Cardiac muscle cell (in vitro differentiated cells and primary cell): ENCODE measurements around the gene ADGRL2. TPM values are rescaled to one million over a fixed set of nuclear protein-coding genes. Genes with fewer than 3 reads are reported as not detected.
A peak's percentile ranks its signal among the peaks of the same experiment; 100 is the strongest.
"Not testable (repeated sequence)": the region's sequence is repeated elsewhere in the genome, so short reads cannot be mapped to it uniquely, and the experiment has no call there.

ENCODE experiments used
- DNase-seq, 2 donors: peaks; one replicate each; pipeline versions ENCODE4 v3.0.0 to v3.0.0-alpha.2; 2010 to 2017; ENCODE audit warnings: low read depth in 1 of 2, low spot score in 1 of 2
- H3K27ac ChIP-seq: fragments of 200-600 bp; sonication (generic); 2 replicates; pipeline ENCODE4 v1.5.1; 2016
- H3K27me3 ChIP-seq: fragments of 200-600 bp; sonication (generic); 2 replicates; pipeline ENCODE4 v1.6.0; 2016; ENCODE audit warnings: control low read depth
- H3K36me3 ChIP-seq: fragments of 200-600 bp; sonication (generic); 2 replicates; pipeline ENCODE4 v1.5.1; 2016; ENCODE audit warnings: control low read depth
- H3K4me1 ChIP-seq: fragments of 200-600 bp; sonication (generic); 2 replicates; pipeline ENCODE4 v1.8.1; 2017; ENCODE audit warnings: low read depth, mild to moderate bottlenecking, mixed run types
- H3K4me3 ChIP-seq: fragments of 200-600 bp; sonication (generic); 2 replicates; pipeline ENCODE4 v1.5.1; 2016; ENCODE audit warnings: mild to moderate bottlenecking
- H3K9me3 ChIP-seq: fragments of 200-600 bp; sonication (generic); 2 replicates; pipeline ENCODE4 v1.5.1; 2017; ENCODE audit warnings: low read depth, mild to moderate bottlenecking, control low read depth
- CTCF ChIP-seq: IDR thresholded peaks from 2 replicates; pipeline ENCODE4 v1.5.1; 2012; ENCODE audit warnings: low read depth, mild to moderate bottlenecking, low read length
- polyA plus RNA-seq: library from polyadenylated mRNA; unstranded; fragments of >200 nt; fragmentation: Nextera tagmentation; extraction: Ambion mirVana; gene quantifications from 2 replicates; pipeline ENCODE4 v1.2.1, GENCODE V29; 2016
- total RNA-seq: library from RNA; depleted of rRNA; stranded (reverse); fragments of >200 nt; gene quantifications from 2 replicates; pipeline ENCODE4 v1.2.3, GENCODE V29; 2016

The ADGRL2 gene
- total and polyA plus RNA-seq, 2 experiments from 2014 or later = 34.1 to 70.3 TPM

DNA sequence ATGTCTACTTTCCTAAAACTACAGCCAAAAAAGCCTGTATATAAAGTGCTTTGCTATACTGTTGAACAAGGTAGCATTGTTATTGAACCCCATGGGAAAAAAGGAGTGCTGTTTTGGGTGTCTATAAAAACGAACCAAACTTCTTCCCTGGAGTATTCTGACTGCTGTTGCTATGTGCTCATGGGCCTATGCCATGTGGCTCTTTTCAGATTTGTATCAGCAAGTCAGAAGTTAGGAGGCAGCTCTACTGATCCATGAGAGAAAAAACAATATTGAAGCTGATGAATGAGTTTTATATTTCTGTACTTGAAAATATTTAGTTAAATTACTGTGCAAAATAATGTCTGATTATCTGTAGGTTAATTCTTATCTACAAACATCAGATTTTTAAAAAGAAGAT is 66.5 kb downstream of the ADGRL2 start:
- TF ChIP-seq CTCF = no peak
- Histone ChIP-seq H3K27me3 (no peaks in the 10 kb centered on the region), H3K27ac (peak overlapping the region; percentile 20), H3K36me3 (no peaks in the 10 kb centered on the region), H3K9me3 (no peaks in the 10 kb centered on the region), H3K4me3 (no peak overlapping the region), H3K4me1 (no peaks in the 10 kb centered on the region)
- DNase-seq = peak in 1 of 2 donors; percentile 6

GRCh38 chr1:81869307-81869706 is 68.6 kb downstream of the ADGRL2 start:
- no peaks in the 10 kb centered on the region for H3K27me3 ChIP-seq
- no peak overlapping the region for H3K27ac ChIP-seq
- no peak for DNase-seq

GRCh38 chr1:81871091-81871490 is 70.4 kb downstream of the ADGRL2 start:
- H3K36me3 ChIP-seq, H3K27ac ChIP-seq, DNase-seq, H3K4me3 ChIP-seq, H3K9me3 ChIP-seq, H3K27me3 ChIP-seq: not testable (repeated sequence)
- H3K4me1 ChIP-seq = peaks cover 15% of the 10 kb centered on the region

More at GRCh38 chr1:81869307-81869706, 68.6 kb downstream of the ADGRL2 start:
- Histone ChIP-seq H3K4me1 (no peaks in the 10 kb centered on the region), H3K4me3 (no peak overlapping the region), H3K36me3 (no peaks in the 10 kb centered on the region), H3K9me3 (no peaks in the 10 kb centered on the region)
- TF ChIP-seq CTCF = no peak

DNA sequence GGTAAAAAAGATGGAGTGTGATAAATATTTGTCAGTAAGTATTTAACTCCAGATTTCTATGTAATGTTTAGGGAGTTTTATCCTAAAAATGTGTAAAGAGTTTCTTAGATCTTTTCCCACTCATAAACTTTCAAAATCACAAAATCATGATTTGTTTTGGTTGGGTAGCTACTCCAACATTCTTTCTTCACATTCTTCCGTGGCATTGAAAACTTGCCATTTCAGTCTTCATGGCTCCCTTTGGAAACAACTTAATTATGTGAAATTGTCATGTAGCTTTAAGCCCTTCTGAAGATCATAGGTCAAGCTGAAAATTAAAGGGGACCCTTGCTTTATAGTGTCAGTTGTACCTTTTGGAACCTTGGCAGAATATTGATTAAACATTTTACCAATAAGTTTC is 73.2 kb downstream of the ADGRL2 start:
- Histone ChIP-seq H3K27ac (no peak overlapping the region), H3K9me3 (no peaks in the 10 kb centered on the region), H3K4me3 (no peak overlapping the region), H3K4me1 (peaks cover 40% of the 10 kb centered on the region), H3K36me3 (no peaks in the 10 kb centered on the region), H3K27me3 (no peaks in the 10 kb centered on the region)
- no peak for DNase-seq
- TF ChIP-seq CTCF = no peak

- no peak overlapping the region for H3K4me3 ChIP-seq
- no peaks in the 10 kb centered on the region for H3K9me3 ChIP-seq
- peaks cover 40% of the 10 kb centered on the region for H3K4me1 ChIP-seq
- no peak for DNase-seq
- TF ChIP-seq CTCF = no peak
- peak overlapping the region; percentile 47 for H3K27ac ChIP-seq
- H3K27me3 ChIP-seq = no peaks in the 10 kb centered on the region
- no peaks in the 10 kb centered on the region for H3K36me3 ChIP-seq
Observed at GRCh38 chr1:81874461-81874860, 73.7 kb downstream of the ADGRL2 start.

- no peak overlapping the region for H3K4me3 ChIP-seq
- DNase-seq = no peak
- TF ChIP-seq CTCF = no peak
Observed at GRCh38 chr1:81874940-81875339, 74.2 kb downstream of the ADGRL2 start.

More at GRCh38 chr1:81874940-81875339, 74.2 kb downstream of the ADGRL2 start:
- Histone ChIP-seq H3K36me3 (no peaks in the 10 kb centered on the region), H3K9me3 (no peaks in the 10 kb centered on the region), H3K27me3 (no peaks in the 10 kb centered on the region), H3K27ac (peak overlapping the region; percentile 47), H3K4me1 (peaks cover 40% of the 10 kb centered on the region)
